Hindlimb muscle (tissue), 1 donor: ENCODE measurements around the gene KLRB1. TPM values are rescaled to one million over a fixed set of nuclear protein-coding genes. Genes with fewer than 3 reads are reported as not detected.
"Not testable (repeated sequence)": the region's sequence is repeated elsewhere in the genome, so short reads cannot be mapped to it uniquely, and the experiment has no call there.

Source experiments
- DNase-seq: peaks from one replicate; pipeline ENCODE4 v3.0.0-alpha.2; 2013
- polyA plus RNA-seq: library from polyadenylated mRNA; unstranded; fragments of 120-200 nt; gene quantifications from one replicate; pipeline ENCODE4 v1.2.1, GENCODE V29; 2013; ENCODE audit not compliant: insufficient read length

Gene KLRB1
- polyA plus RNA-seq, 1 donor: 0.56 TPM

GRCh38 chr12:9619411-9620179, 11.9 kb upstream of the KLRB1 start:
- no peak for DNase-seq

GRCh38 chr12:9618906-9619305, 11.2 kb upstream of the KLRB1 start:
- not testable (repeated sequence) for DNase-seq

- DNase-seq: no peak
Measured at GRCh38 chr12:9617124-9617523, 9.4 kb upstream of the KLRB1 start.

DNA sequence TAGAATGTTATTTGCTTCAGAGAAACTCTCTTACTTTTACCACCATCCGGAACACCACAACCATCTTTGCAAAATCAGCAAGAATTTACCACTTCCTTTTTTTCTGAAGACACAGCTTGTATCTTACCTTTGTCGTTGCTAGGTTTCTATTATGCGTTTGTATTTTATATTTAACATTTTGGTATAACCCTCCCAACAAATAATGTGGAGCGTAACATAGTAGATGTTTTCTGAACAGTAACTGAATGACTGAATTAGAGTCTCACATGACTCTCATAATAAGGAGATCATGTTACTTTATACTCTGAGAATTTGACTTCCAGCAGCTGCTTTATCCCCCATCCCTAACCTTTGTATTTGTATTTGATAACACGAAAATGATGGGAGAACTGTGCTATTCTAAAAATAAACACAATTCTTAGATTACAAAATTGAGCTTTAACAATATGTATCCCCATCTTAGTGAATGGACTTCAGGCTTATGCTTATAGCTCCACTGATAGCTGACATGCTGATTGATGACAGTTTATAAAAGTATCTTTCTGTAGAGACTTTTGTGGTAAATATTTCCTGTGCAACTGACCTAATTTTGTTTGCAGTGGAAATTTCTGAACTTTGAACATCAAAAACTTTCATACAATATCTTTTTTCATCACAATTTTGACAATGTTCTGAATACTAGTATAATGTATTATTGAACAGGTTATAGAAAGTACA, 7.9 kb upstream of the KLRB1 start:
- no peak for DNase-seq

GRCh38 chr12:9610606-9611005, 2.9 kb upstream of the KLRB1 start:
- DNase-seq: not testable (repeated sequence)

DNA sequence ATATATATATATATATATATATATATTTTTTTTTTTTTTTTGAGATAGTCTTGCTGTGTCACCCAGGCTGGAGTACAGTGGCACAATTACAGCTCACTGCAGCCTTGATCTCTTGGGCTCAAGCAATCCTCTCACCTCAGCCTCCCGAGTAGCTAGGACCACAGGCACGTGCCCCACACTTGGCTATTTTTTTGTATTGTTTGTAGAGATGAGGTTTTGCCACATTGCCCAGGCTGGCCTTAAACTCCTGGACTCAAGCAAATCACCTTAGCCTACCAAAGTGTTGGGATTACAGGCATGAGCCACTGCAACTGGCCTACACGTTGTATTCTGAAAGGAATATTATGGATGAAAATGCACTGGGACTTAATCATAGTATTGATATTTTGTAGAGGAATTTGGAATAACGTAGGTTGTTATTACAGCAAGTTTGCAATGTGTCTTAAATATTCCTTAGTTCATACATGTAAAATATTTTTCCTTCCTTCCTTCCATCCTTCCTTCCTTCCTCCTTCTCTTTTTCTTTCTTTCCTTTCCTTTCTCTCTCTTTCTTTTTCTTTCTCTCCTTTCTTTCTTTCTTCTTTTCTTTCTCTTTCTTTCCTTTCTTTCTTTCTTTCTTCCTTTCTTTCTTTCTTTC, 862 bp downstream of the KLRB1 start:
- DNase-seq: no peak

DNA sequence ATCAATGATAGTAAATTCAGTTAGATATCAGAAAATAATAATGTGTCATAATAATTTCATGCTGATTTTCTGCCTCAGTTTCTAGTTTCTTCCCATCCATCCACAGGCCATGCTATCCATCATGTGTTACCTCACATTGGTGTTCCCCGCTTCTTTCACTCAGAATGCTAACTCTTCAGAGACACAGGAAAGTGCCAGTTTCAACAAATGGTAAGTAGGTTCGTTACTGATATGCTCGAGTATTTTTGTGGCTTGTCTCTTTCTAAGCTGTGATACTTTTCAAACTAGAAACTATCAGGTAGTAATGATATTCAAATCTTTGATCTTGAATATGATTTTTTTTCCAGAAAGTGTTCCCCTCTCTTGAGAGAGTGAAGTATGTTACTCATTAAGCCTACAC, 1.5 kb downstream of the KLRB1 start:
- DNase-seq: no peak

GRCh38 chr12:9605483-9605882, 2.2 kb downstream of the KLRB1 start:
- no peak for DNase-seq

DNA sequence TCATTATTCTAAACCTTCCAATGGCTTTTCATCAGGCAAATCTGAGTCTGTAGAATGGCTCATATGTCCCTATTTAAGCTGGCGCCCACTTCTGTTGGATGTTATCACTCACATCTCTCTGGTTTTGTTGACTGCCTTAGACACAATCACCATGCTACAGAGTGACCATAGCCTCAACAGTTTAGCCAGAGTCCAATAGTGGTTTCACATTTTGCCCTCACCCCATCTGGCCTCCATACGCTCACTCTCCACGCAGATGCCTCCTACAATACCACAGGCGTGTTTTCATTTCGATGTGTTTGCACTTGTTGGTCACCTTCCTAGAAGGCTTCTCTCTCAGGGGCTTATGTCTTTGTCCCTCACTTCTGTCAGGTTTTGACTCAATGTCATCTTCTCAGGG, 3.4 kb downstream of the KLRB1 start:
- DNase-seq: no peak

DNA sequence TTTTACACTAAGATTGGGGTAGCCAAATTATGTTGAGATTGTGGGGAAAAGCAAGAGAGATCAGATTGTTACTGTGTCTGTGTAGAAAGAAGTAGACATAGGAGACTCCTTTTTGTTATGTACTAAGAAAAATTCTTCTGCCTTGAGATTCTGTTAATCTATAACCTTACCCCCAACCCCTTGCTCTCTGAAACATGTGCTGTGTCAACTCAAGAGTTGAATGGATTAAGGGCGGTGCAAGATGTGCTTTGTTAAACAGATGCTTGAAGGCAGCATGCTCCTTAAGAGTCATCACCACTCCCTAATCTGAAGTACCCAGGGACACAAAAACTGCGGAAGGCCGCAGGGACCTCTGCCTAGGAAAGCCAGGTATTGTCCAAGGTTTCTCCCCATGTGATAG, 7.3 kb downstream of the KLRB1 start:
- not testable (repeated sequence) for DNase-seq

GRCh38 chr12:9598363-9598762, 9.4 kb downstream of the KLRB1 start:
- no peak for DNase-seq

GRCh38 chr12:9597365-9597764, 10.4 kb downstream of the KLRB1 start:
- DNase-seq: no peak

DNA sequence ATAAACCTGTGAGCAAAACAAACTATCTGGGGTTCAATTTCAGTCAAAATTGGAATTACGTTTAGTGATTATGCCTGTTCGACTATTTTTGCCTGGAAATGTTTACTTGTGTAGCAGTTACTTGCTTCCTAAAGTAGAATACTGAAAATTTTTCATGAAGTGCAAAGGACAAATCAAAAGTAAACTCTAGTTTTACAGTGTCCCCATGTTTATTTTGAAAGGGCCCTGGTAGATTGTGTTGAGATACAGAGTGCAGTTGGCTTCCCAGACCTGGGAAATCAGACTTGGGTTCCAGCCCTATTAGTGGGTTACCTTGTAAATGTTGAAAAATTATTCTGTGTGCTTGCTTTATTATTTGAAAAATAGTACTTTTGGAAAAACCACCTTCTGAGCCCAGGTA, 17.3 kb downstream of the KLRB1 start:
- DNase-seq: no peak

DNA sequence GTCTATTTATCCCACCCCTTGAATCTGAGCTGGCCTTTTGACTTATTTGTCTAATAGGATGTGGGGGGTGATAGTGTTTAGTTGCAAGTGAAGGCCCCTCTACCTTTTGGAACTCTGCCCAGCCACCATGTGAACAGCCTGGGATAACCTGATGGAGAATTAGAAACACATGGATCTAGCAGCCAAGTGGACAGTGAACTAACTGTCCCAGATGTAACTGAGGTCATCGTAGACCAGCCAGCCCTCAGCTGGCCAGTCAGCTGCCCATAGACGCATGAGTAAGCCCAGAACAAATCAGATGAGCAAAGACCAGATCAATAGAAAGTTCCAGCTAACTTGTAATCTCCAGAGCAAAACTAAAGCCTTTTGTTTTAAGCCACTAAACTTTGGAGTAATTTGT, 19.0 kb downstream of the KLRB1 start:
- DNase-seq: peak; percentile 4

- DNase-seq: no peak
Measured at GRCh38 chr12:9587987-9588600, 19.6 kb downstream of the KLRB1 start.

DNA sequence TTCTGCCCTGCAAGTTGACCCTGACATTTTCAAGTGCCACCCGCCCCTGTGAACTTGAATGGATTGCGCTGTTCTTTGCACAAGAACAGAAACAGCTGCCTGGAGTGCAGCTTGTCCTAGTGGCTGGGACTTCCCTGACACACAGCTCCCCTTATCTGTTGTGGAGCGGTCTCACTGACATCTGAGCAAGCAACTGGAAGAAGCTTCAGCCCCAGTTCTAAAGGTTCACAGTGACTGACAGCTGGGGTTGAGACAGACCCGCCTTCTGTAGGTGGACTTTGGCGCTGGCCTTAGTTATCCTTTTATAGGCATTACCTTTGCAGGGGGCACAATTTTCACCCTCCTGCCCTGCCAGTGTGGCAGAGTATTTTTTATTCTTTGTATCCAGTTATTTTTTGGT, 30.0 kb downstream of the KLRB1 start:
- DNase-seq: not testable (repeated sequence)

DNA sequence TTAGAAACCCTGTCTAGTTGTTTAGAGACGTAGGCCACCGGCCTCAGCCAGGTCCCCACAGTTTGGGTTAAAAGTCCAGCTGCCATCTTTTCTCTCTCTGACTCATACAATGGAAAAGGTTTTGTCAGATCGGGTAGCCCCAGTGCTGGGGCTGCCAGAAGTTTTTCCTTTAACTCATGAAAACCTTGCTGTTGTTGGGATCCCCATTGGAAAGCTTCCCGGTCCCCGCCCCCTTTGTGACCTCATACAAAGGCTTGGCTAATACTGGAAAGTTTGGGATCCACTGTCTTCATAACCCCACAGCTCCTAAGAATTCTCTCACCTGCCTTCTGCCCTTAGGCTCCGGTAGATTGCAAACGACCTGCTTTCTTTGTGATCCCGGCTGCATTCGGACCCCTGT, 40.6 kb downstream of the KLRB1 start:
- DNase-seq: not testable (repeated sequence)

DNA sequence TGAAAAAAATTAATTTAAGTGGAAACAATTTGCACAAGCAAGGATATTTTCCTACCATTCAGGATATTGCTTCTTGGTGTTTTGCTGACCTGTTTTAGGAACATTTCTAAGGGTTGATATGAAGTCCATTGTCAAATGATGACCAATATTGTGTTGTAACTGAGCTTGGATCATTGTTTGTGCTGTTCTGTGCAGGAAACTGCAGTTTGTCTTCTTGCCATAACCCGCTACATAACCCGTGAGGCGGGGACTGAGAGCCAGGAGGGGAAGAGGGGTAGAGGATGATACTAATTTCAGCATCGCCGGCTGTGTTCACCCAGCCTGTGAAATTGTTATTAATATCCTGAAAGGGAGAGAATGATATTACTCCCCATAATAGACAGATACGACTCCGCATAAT, 41.6 kb downstream of the KLRB1 start:
- DNase-seq: not testable (repeated sequence)

GRCh38 chr12:9564418-9564817, 43.3 kb downstream of the KLRB1 start:
- not testable (repeated sequence) for DNase-seq

DNA sequence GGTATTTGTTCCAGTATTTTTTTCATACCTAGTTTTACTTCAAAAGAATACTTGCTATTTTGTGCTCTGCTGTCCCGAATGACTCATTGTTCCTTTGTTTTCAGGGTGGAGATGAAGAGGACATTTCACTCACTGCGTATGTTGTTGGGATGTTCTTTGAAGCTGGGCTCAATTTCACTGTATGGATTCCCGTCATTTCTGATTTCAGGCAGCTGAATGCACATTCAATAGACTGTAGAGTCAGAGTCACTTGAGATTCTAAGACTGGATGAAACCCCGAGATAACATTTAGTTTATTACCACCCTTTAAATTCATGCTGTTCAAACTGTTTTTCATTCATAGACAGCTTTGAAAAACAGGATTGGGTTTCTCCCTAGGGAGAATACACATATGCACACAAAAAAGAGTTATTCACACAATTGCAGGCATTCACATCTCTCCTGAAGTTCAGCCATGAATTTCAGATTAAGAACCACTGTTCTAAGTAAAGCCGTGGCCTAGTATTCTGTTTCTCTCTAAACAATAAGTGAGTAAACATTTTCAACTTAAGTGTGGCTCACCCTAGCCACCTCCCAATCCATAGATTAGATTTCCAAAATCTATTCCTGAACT, 44.8 kb downstream of the KLRB1 start:
- not testable (repeated sequence) for DNase-seq

DNA sequence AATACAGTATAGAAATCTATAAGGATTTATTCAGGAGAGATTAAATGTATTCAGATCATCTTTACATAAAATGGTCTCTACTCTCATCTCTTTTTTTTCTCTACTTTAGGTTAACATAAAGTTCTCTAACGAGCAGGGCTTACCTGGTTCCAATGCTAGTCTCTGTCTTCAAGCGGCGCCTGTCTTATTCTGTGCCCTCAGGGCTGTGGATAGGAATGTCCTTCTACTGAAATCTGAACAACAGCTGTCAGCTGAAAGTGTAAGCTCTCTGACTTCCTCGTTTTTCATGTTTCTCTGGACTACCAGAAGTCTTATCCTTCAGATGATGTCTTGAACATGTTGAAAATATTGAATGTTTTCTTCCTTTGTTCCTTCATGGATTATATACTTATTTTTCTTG, 62.2 kb downstream of the KLRB1 start:
- DNase-seq: not testable (repeated sequence)
